AG20443 (cell line): ENCODE data around the gene PHRF1.

Experiments
- DNase-seq: peaks from one replicate; pipeline ENCODE4 v3.0.0; 2012; ENCODE audit warnings: low spot score, mixed read lengths

Gene PHRF1

GRCh38 chr11:575313-575995 lies 816 bp upstream of the PHRF1 start:
- peak; percentile 53 for DNase-seq

- peak; percentile 40 for DNase-seq
Observed at GRCh38 chr11:576811-577610, 741 bp downstream of the PHRF1 start.

DNA sequence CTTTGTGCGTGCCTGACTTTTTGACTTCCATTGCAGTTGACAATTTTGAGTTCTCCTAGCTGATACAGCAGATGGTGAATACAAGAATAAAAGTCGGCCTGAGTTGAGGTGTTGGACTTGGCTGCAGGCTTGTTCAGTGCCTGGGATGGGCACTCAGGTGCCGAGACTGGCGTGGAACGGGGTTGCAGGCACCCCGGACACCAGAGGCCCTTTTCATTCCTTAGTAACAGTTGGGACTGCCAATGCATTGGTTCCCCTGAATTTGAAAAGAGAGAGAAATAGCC lies 1.3 kb downstream of the PHRF1 start:
- no peak for DNase-seq

GRCh38 chr11:578276-579035 lies 2.2 kb downstream of the PHRF1 start:
- no peak for DNase-seq

DNA sequence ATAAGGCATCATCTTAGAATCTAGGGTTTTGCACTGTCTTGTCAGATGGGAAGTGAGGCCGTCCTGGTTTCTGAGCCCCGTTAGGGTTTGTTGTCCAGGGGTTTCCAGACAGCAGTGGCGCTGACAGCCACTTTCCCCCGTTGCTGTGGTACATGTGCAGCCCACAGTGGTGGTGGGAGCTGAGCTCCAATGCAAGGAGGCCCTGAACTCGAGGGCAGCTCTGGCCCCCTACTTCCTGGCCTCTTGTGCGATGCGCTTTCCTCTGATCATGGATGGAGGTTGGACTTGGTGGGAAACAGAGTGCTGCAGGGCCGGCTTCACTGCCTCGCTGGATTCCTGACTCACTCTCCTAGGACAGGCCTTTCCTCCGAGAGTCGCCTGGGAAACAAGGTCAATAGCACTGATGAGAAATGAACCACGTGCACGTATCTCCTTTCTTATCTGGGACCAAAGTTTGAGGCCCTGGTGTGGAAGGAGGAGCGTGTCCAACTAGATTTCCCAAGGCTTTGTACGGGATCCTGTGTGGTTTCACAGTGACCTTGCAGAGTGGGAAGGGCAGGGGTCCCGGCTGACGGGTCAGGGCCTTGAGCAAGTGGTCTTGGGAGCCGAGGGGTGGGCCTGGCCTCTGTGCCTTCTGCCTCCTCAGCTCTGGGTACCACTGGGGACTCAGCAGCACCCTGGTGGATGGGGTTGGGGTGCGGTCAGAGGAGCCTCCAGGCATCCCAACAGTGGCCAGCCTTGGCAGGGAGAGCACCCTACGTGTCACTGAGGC lies 3.7 kb downstream of the PHRF1 start:
- DNase-seq, result no peak

DNA sequence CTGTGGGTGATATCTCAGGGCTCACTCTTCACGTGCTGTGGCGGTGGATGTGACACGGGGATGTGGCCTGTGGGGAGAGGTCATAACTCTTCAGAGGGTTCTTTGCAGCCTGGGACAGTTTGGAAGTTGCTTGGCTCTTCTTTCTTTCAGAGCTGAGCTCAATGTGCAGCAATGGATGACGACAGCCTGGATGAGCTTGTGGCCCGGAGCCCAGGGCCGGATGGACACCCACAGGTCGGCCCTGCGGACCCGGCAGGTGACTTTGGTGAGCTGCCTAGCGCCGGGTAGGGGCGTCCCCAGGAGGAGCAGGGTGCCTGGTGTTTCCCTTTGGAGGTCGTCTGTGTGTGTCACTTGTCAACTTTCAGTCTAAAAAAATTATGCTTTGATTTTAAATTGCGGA lies 5.1 kb downstream of the PHRF1 start:
- no peak for DNase-seq

DNA sequence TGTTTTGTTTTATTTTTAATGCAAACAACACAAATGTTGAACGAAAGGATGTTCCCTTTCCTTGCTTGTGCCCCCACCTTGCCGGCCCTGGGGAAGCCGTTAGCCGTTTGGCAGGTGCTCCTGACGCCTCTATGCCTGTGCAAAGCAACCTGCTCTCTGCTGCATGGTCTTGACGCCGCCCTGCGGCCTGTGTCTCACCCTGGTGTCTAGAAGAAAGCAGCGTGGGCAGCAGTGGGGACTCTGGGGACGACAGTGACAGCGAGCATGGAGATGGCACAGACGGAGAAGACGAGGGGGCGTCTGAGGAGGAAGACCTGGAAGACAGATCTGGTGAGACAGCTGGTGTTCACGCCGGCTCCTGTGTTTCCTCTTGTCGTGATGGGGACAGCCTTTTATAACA lies 5.5 kb downstream of the PHRF1 start:
- DNase-seq, result no peak

DNA sequence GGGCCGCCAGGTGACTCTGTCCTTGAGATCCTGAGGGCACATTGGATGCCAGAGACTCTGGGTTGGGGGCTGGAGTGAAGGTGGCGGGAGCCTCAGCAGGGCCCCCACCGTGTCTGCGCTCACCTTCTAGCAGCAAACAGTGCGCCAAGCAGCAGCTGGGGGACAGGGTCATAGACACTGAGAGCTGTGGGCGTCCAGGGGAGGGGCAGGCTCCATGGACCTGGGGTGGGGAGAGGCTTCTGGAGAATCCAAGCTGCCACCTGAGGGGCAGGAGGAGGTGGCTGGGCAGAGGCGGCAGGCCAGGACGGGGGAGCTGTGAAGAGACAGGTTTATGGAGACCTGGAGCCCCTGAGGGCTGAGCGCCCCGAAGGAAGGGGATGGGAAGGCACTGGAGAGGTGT lies 8.0 kb downstream of the PHRF1 start:
- no peak for DNase-seq

- no peak for DNase-seq
Observed at GRCh38 chr11:586376-587316, 10.4 kb downstream of the PHRF1 start.

GRCh38 chr11:587546-587945 lies 11.3 kb downstream of the PHRF1 start:
- DNase-seq, result no peak

- DNase-seq, result no peak
Observed at GRCh38 chr11:587978-588380, 11.7 kb downstream of the PHRF1 start.

DNA sequence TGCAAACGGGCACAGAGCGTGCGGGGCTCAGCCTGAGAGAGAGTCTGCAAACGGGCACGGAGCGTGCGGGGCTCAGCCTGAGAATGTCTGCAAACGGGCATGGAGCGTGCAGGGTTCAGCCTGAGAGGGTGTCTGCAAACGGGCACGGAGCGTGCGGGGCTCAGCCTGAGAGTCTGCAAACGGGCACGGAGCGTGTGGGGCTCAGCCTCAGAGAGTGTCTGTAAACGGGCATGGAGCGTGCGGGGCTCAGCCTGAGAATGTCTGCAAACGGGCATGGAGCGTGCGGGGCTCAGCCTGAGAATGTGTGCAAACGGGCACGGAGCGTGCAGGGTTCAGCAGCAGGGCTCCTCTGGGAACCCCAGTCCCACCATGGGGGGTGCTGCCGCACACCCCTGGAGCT lies 13.5 kb downstream of the PHRF1 start:
- DNase-seq, result no peak

DNA sequence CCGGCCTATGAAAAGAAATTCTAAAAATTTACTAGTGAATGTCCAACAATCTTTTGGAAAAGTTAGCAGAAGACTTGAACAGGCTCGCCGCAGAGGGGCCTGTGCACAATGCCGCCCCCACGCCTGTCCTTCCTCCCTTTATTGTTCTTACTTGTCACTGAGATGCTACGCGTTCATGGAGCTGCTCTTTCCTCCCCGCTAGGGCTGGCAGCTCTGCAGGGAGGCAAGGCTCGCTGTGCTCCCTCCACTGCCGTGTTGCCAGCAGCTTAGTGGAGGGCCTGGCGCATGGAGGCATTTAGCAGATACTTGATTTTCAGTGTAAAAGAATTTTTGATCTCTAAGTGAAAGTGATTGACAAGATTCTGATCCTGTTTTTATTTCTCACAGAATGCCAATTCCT lies 14.7 kb downstream of the PHRF1 start:
- DNase-seq, result no peak

DNA sequence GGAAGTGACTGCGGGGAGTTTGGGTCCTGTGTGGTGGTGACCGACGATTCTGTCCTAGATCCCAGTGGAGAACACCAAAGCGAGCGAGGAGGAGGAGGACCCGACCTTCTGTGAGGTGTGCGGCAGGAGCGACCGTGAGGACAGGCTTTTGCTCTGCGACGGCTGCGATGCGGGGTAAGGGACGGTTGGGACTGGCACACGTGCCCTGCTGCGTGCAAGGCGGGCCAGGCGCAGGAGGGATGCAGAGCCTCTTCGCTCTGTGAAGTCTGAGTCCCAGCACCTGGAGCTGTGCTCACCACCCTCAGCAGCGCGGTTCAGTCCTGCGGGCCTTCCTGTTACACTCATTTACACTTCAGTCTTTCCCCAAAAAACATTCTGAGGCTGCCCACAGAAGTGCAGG lies 16.2 kb downstream of the PHRF1 start:
- no peak for DNase-seq

GRCh38 chr11:592918-593317 lies 16.6 kb downstream of the PHRF1 start:
- no peak for DNase-seq

DNA sequence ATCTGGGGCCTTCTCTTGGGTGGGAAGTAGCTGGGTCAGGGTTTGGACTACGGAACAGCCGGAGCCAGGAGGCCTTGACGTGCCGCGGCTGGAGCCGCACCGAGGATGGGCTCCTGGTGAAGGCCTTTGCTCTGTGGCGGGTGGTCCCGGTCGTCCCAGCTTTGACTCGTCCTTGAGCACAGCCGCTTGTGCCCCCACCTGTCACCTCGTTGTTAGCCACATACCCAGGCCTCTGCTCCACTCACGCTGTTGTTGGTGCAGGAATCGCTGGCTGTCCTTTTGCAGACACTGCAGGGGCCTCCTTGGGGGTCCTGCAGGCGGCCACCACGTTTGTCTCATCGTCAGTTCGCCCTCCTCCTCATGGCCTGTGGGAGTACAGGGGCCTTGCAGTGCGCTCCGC lies 17.1 kb downstream of the PHRF1 start:
- DNase-seq, result no peak

GRCh38 chr11:595400-595799 lies 19.1 kb downstream of the PHRF1 start:
- no peak for DNase-seq

DNA sequence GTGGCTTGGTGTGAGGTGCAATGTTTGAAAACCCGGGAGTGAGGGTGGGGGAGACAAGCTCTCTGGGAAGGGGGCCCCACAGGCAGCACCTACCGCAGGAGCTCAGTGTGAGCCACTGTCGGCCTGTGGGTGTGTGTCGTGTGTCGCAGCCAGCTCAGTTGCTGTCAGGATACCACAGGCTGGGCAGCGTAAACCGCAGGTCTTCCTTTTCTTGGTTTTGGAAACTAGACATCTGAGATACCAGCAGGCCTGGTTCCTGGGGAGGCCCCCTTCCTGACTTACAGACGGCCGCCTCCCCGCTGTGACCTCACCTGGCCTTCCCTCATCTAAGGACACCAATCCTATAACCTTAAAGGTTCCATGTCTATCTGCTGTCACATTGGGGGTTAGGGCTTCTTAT lies 20.1 kb downstream of the PHRF1 start:
- no peak for DNase-seq

DNA sequence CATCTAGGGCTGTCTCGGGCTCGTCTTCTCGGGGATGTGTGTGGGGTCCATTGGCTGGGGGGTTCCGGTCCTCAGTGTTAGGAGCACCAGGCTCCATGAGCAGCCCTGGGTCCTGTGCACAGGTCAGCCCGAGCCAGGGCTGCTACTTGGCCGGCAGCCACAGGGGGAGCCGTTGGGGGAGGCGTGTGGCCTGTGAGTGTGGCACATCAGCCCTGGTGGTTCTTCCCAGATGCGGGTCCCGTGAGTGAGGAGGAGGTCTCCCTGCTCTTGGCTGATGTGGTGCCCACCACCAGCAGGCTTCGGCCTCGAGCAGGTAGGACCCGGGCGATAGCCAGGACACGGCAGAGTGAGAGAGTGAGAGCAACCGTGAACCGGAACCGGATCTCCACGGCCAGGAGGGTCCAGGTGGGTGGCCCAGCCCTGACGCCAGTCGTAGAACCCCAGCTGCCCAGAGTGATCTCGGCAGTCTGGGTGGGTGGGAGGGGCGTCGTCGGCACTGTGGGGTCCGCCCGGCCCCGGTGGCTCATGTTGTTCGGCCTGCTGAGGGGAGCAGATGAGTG lies 21.0 kb downstream of the PHRF1 start:
- no peak for DNase-seq

- no peak for DNase-seq
Observed at GRCh38 chr11:598005-598680, 21.9 kb downstream of the PHRF1 start.
